Muscle layer of duodenum (tissue), 2 donors: ENCODE measurements around the gene DOCK2.
"Not testable (repeated sequence)": the region's sequence is repeated elsewhere in the genome, so short reads cannot be mapped to it uniquely, and the experiment has no call there.

Source experiments
- H3K27ac ChIP-seq: one replicate; pipeline ENCODE4 v1.7.0; 2013; ENCODE audit warnings: mild to moderate bottlenecking, low read length
- H3K27me3 ChIP-seq: one replicate; pipeline ENCODE4 v1.7.0; 2013; ENCODE audit warnings: low read depth, mild to moderate bottlenecking, control low read depth, low read length
- H3K36me3 ChIP-seq, 2 donors: one replicate each; pipeline ENCODE4 v1.7.0; 2013; ENCODE audit warnings: low read length in 2 of 2, control low read depth in 1 of 2, mild to moderate bottlenecking in 1 of 2; ENCODE audit not compliant: insufficient read depth in 2 of 2, control insufficient read depth in 1 of 2
- H3K4me1 ChIP-seq, 2 donors: one replicate each; pipeline ENCODE4 v1.7.0; 2013; ENCODE audit warnings: low read length in 2 of 2, mild to moderate bottlenecking in 2 of 2, control low read depth in 1 of 2, moderate library complexity in 1 of 2; ENCODE audit not compliant: insufficient read depth in 2 of 2, control insufficient read depth in 1 of 2
- H3K4me3 ChIP-seq, 2 donors: one replicate each; pipeline ENCODE4 v1.7.0; 2013; ENCODE audit warnings: low read length in 2 of 2, low read depth in 1 of 2, mild to moderate bottlenecking in 1 of 2
- H3K9me3 ChIP-seq, 2 donors: one replicate each; pipeline ENCODE4 v1.7.0; 2013; ENCODE audit warnings: low read length in 2 of 2, control low read depth in 1 of 2, mild to moderate bottlenecking in 1 of 2; ENCODE audit not compliant: control insufficient read depth in 1 of 2
- donor health status: healthy.

Gene DOCK2

DNA sequence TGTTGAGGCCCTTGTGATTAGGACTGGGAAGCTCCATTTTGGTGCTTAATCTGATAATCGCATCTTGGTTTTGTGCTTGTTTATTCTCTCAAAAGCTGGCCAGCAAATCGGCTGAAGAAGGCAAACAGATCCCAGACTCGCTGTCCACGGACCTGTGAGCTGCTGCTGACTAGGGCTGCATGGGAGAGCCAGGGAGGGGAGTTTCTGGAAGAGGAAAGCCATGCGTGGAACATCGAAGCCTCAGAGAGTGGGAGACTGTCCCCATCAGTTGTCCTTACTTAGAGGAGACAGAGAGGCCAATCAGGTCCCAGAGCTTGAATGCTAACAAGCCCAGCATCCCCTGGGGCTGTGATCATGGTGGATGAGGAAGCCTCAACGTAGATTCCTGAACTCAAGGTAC is 445.6 kb downstream of the DOCK2 start:
- Histone ChIP-seq H3K4me1 (no peaks in the 10 kb centered on the region), H3K9me3 (no peaks in the 10 kb centered on the region), H3K36me3 (peaks cover 0 to 6% of the 10 kb centered on the region in 2 donors), H3K27me3 (no peaks in the 10 kb centered on the region), H3K4me3 (no peak overlapping the region), H3K27ac (no peak overlapping the region)

DNA sequence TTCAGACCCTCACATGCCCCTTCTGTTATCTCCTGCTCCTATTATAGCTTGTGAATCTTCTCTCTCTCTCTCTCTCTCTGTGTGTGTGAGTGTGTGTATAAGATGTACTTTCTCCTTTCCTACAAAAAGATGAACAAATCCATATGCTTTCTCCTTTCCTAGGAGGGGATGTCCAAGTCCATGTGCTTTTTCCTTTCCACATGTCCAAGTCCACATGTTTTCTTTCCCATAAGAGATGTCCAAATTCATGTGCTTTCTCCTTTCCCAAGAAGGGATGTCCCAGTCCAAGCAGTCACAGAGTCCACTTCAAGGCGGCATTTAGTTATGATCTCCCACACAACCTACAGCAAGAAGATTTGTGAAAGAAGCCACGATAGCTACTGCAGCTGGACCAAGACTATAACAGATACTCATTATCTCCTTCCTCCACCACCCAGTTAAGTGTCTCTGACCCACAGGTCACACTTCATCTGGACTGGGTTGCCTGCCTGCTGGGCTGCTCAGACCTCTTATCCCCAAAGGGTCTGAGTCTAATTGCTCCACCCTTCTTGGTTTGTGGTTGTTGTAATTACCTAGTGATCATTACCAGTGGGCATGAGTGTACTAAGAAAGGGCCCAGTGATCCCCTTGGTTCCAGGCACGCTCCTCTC is 450.2 kb downstream of the DOCK2 start:
- H3K4me3 ChIP-seq = no peak overlapping the region
- H3K27ac ChIP-seq = no peak overlapping the region
- no peaks in the 10 kb centered on the region for H3K4me1 ChIP-seq
- H3K27me3 ChIP-seq = no peaks in the 10 kb centered on the region
- H3K9me3 ChIP-seq = no peaks in the 10 kb centered on the region
- no peaks in the 10 kb centered on the region for H3K36me3 ChIP-seq

DNA sequence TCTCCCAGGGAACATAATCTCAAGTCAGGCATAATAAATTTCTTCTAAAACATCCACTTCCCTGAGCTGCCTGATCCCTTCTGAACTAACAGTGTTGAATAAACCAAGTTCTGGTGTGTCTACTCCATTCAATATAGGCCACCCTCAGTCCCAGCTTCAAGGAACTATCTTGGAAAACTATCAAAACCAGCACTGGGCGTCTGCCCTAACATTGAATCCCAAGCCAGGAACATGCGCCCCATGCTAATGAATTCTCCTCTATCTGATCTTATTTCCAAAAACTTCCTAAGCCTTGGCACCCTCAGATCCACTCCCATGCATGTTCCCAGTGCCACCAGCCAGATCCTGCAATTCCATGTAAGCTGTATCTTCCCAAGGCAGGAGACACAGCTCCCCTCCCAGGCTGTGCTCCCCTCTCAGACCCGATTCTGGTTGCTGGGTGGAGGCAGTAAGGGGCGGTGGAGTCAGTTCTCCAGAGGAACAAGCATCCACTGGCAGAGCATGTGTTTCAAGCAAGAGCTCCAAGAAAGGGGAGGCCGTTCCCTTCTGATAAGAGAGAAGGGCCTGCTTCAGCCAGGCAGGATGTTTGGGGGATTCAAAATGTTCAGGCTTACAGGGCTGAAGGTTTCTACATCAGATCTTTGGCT is 455.5 kb downstream of the DOCK2 start:
- H3K36me3 ChIP-seq = no peaks in the 10 kb centered on the region
- H3K27me3 ChIP-seq = no peaks in the 10 kb centered on the region
- no peaks in the 10 kb centered on the region for H3K9me3 ChIP-seq
- H3K4me1 ChIP-seq = no peaks in the 10 kb centered on the region
- H3K27ac ChIP-seq = no peak overlapping the region
- H3K4me3 ChIP-seq = no peak overlapping the region

DNA sequence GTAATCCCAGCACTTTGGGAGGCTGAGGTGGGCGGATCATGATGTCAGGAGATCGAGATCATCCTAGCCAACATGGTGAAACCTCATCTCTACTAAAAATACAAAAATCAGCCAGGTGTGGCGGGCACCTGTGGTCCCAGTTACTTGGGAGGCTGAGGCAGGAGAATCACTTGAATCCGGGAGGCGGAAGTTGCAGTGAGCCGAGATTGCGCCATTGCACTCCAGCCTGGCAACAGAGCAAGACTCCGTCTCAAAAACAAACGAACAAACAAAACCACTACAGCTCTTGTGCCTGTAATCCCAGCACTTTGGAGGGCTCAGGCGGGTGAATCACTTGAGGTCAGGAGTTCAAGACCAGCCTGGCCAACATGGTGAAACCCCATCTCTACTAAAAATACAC is 457.3 kb downstream of the DOCK2 start:
- H3K4me1 ChIP-seq, H3K36me3 ChIP-seq, H3K9me3 ChIP-seq, H3K27me3 ChIP-seq, H3K27ac ChIP-seq, H3K4me3 ChIP-seq: not testable (repeated sequence)

GRCh38 chr5:170095646-170096045 is 458.6 kb downstream of the DOCK2 start:
- Histone ChIP-seq H3K9me3 (peaks cover 0 to 3% of the 10 kb centered on the region in 2 donors), H3K27me3 (no peaks in the 10 kb centered on the region), H3K27ac (no peak overlapping the region), H3K36me3 (no peaks in the 10 kb centered on the region), H3K4me3 (no peak overlapping the region), H3K4me1 (no peaks in the 10 kb centered on the region)

GRCh38 chr5:170097934-170098333 is 460.9 kb downstream of the DOCK2 start:
- Histone ChIP-seq H3K4me3 (no peak overlapping the region), H3K9me3 (peaks cover 0 to 3% of the 10 kb centered on the region in 2 donors), H3K27me3 (no peaks in the 10 kb centered on the region), H3K36me3 (no peaks in the 10 kb centered on the region), H3K4me1 (no peaks in the 10 kb centered on the region), H3K27ac (no peak overlapping the region)

GRCh38 chr5:170100066-170100943 is 463.2 kb downstream of the DOCK2 start:
- peaks cover 0 to 3% of the 10 kb centered on the region in 2 donors for H3K9me3 ChIP-seq
- H3K36me3 ChIP-seq = no peaks in the 10 kb centered on the region
- no peak overlapping the region for H3K27ac ChIP-seq
- H3K4me3 ChIP-seq = no peak overlapping the region
- no peaks in the 10 kb centered on the region for H3K4me1 ChIP-seq
- H3K27me3 ChIP-seq = no peaks in the 10 kb centered on the region

GRCh38 chr5:170103447-170103846 is 466.4 kb downstream of the DOCK2 start:
- Histone ChIP-seq H3K4me3 (no peak overlapping the region), H3K27me3 (no peaks in the 10 kb centered on the region), H3K27ac (no peak overlapping the region), H3K9me3 (peaks cover 0 to 3% of the 10 kb centered on the region in 2 donors), H3K4me1 (no peaks in the 10 kb centered on the region), H3K36me3 (no peaks in the 10 kb centered on the region)

GRCh38 chr5:170104299-170104698 is 467.2 kb downstream of the DOCK2 start:
- Histone ChIP-seq H3K27ac (no peak overlapping the region), H3K4me3 (no peak overlapping the region), H3K9me3 (peaks cover 0 to under 1% of the 10 kb centered on the region in 2 donors), H3K27me3 (no peaks in the 10 kb centered on the region), H3K4me1 (no peaks in the 10 kb centered on the region), H3K36me3 (no peaks in the 10 kb centered on the region)

DNA sequence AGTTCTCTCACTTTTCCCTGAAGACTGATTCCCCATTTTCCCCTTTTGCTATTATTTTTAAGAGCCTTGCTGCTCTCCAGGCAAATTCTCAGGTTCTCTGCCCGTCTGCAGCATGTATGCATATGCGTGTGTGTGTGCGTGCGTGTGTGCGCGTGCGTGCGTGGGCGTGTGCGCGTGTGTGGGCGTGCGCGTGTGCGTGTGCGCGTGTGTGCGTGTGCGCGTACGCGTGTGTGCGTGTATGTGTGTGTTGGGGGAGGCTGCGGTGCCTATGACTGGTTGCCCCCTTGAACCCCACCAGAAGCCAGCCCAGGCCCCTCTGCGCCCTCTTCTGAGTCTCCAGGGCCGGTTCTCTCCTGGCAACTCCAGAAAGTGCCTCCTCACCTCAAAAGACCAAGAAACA is 467.6 kb downstream of the DOCK2 start:
- Histone ChIP-seq H3K27me3 (no peaks in the 10 kb centered on the region), H3K27ac (no peak overlapping the region), H3K9me3 (no peaks in the 10 kb centered on the region), H3K36me3 (no peaks in the 10 kb centered on the region), H3K4me3 (no peak overlapping the region), H3K4me1 (no peaks in the 10 kb centered on the region)
